GM12874 (cell line): ENCODE measurements around the gene SAMD14.

Experiments used
- TF ChIP-seq, protein P1 (sequence below): IDR thresholded peaks from 2 replicates; pipeline ENCODE4 v1.5.1; 2011; ENCODE audit warnings: low read depth, mild to moderate bottlenecking, control low read depth, low read length, moderate library complexity; ENCODE audit not compliant: insufficient read depth

The SAMD14 gene

DNA sequence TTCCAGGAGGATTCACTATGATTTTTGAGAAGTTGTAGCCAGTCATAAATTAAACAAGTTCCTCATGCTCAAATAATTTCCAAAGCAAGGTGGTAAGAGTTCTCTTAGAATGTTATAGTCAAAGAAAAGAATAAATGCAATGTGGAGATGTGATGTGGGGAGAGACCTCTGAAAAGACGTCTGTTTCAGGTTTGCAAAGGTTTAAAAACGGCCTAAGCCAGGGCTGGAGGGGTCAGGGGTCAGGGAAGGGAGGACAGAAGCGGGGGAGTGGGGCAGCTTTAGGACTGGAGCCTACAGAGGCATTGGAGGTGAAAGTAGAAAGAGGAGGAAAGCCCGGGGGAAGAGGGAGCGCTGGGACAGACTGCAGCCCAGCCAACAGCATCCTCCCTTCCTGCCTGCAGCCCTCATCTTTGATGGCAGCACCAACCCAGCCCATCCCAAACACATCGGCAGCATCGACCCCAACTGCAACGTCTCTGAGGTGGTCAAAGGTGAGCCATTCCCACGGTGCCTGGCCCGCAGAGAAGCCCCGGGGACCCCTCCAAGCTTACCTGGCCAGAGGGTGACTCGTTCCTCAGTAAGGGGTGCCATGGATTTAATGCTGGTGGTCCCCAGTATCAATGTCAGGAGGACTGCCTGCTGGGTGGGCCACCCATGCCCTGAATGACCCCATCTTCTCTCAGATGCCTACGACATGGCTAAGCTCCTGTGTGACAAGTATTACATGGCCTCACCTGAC, 23.4 kb downstream of the SAMD14 start:
- TF ChIP-seq, protein P1, sequence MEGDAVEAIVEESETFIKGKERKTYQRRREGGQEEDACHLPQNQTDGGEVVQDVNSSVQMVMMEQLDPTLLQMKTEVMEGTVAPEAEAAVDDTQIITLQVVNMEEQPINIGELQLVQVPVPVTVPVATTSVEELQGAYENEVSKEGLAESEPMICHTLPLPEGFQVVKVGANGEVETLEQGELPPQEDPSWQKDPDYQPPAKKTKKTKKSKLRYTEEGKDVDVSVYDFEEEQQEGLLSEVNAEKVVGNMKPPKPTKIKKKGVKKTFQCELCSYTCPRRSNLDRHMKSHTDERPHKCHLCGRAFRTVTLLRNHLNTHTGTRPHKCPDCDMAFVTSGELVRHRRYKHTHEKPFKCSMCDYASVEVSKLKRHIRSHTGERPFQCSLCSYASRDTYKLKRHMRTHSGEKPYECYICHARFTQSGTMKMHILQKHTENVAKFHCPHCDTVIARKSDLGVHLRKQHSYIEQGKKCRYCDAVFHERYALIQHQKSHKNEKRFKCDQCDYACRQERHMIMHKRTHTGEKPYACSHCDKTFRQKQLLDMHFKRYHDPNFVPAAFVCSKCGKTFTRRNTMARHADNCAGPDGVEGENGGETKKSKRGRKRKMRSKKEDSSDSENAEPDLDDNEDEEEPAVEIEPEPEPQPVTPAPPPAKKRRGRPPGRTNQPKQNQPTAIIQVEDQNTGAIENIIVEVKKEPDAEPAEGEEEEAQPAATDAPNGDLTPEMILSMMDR = no peak

DNA sequence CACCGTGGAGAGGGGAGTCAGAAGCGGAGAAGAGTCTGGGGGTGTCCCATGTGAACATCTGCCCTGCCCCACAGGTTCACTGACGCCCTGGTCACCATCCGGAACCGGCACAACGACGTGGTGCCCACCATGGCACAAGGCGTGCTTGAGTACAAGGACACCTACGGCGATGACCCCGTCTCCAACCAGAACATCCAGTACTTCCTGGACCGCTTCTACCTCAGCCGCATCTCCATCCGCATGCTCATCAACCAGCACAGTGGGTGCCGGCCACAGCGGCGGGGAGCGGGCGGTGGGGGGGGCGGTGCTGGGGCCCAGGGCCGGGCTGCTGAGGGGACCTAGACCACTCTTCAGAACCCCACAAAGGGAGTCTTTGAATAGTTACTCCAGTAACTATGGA, 24.1 kb downstream of the SAMD14 start:
- TF ChIP-seq, protein P1 = no peak

DNA sequence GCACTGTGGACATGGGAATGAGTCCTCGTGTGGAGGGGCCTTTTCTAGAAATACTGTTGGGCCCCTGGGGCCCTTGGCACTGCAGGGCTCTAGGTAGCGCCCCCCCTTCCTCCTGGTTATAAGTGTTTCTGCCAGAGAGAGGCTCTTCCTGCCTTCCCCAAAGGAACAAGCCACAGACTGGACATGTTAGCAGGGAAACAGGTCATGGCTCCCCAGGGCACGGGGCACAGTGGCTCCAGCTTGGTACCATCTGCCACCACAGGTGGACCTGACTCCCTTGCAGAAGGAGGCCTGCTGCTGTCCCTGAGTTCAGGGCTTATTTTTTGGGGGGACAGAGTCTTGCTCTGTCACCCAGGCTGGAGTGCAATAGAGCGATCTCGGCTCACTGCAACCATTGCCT, 26.0 kb downstream of the SAMD14 start:
- TF ChIP-seq, protein P1 = no peak

DNA sequence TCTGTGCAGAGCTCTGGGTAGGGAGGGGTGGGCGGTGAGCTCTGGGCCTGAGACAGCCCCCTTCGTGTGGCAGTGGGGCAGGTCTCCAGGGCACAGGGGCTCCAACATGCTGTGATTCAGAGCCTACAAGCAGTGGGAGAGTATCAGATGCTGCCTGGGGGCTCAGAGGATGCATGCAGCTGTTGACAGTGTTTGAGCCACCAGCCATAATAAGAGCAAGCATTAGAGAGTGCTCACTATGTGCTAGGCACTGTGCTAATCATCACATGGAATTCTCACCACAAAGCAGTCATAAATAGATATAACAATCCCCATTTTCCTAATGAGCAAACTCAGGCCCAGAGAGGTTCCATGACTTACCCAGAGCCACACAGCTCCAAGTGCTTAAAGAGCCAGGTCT, 26.7 kb downstream of the SAMD14 start:
- TF ChIP-seq, protein P1 = no peak

DNA sequence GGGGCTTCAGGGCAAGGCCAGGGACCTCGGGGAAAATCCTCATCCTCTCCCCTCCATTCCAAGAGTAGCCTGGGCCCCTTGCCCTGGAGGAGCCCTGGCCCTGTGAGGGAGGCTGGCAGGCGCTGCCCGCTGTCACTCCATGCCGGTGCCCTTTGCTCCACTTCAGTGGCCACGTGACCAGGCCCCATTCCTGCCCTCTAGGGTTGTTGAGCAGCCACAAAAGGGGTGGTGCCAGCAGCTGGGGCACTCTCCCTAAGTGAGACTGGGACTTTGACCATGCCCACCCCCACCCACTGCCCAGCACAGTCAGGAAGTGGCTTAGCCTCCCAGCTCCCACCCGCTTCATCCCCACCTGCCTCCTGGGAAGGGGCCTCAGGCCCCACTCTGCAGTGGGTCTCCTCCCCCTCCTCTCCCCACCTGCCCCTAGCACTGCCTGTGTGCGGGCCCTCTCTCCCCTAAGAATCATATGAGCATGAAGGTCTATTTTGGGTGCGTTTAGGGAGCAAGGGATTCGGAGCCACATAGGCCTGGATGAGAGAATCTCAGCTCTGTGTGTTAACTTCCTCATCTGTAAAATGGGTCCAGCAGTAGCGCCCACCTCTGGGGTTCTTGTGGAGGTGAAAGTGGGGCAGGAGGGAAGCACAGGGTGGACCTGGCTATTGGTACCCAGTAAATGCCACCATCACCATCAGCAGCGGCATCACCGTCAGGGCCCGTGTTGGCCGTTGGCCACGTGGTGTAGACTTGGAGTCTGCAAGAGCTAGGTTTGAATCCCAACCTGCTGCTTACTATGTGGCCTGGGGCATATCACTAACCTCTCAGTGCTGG, 27.6 kb downstream of the SAMD14 start:
- TF ChIP-seq, protein P1 = no peak

DNA sequence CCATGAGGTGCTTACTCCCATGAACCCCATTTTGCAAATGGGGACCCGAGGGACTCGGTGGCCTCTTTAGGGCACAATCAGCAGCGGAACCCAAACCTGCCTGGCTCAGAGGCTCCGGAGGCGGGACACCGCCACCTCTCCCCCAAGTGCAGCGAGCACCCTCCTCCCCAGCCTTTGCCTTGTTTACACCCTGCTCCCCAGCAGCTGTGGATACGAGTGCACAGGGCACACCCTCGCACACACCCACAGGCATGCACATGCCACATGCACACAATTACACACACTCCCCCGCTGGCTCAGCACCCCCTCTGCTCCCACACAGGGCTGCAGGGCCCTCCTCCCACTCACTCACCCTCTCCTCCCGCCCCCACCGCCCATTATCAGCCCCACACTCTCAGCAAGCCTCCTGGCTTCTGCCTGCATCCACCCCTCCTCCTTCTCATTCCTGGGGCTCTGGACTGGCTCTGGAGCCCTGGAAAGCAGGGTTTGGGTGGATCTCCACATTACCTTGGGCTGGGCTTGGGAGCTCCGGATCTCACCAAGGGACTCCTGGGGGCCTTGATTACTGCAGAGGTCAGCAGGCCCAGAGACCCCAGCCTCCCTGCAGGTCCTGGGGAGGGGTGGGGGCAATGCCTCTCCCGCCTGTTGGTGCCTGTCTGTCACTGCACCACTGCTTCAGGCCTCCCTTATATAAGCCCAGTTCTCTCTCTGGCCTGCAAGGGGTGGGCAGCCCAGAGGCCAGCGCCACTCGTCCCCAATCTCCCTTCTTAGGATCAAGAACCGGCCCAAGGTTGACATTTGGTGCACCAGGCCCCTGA, 28.4 kb downstream of the SAMD14 start:
- TF ChIP-seq, protein P1 = no peak

DNA sequence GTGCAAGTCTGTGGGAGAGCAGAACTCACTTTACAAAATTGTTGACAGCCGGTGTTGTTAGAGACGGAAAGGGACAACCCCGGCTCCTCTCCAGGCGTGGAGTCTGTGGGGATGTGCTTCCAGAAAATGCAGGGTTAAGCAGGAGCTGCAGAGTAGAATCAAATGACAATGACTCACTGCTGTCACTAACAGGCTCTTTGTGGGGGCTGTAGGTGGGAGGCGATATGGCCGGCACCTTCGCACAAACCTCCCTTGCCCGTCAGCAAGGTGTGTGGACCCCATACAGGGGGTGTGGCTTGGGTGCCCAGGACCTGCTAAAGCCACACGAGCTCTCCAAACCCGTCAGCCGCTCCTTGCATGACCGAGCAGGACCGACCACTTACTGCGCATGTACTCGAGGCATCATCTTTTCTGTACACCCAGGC, 29.0 kb downstream of the SAMD14 start:
- TF ChIP-seq, protein P1 = no peak
